Adrenal gland (tissue), 12 donors: ENCODE results near the gene NUP93. TPM values are rescaled to one million over a fixed set of nuclear protein-coding genes. Genes with fewer than 3 reads are reported as not detected.

Experiments
- DNase-seq, 7 donors: peaks; one replicate each; pipeline ENCODE4 v3.0.0-alpha.2; 2019 to 2020
- H3K27ac ChIP-seq, 5 donors: fragments of 200-600 bp; sonication (generic) in 4 of 5; 1 replicate in 3 of 5; 2 replicates in 2 of 5; pipeline versions ENCODE4 v1.5.1 to v1.8.0; 2016 to 2020; ENCODE audit warnings: mild to moderate bottlenecking in 1 of 5
- H3K27me3 ChIP-seq: fragments of 200-600 bp; 2 replicates; pipeline ENCODE4 v1.8.0; 2021
- H3K36me3 ChIP-seq, 2 donors: fragments of 200-600 bp; replicated peaks in 1 of 2; 1 replicate in 1 of 2; 2 replicates in 1 of 2; pipeline versions ENCODE4 v1.5.1 to v1.8.0; 2018 to 2022
- H3K4me1 ChIP-seq, 2 donors: fragments of 200-600 bp; replicated peaks in 1 of 2; 1 replicate in 1 of 2; 2 replicates in 1 of 2; pipeline versions ENCODE4 v1.5.1 to v1.8.0; 2018 to 2021
- H3K4me3 ChIP-seq, 4 donors: fragments of 200-600 bp; sonication (generic) in 3 of 4; one replicate each; pipeline ENCODE4 v1.5.1; 2016 to 2018
- H3K9me3 ChIP-seq, 3 donors: fragments of 200-600 bp; sonication (generic) in 1 of 3; replicated peaks in 1 of 3; 1 replicate in 2 of 3; 2 replicates in 1 of 3; pipeline versions ENCODE4 v1.5.1 to v1.8.0; 2016 to 2021
- CTCF ChIP-seq, 6 experiments: fragments of 450-650 bp in 4 of 6; fragments of 200-600 bp in 2 of 6; sonication (generic) in 1 of 6; IDR thresholded peaks; 1 replicate in 5 of 6; 2 replicates in 1 of 6; pipeline versions ENCODE4 v1.5.1 to v1.8.0; 2016 to 2021; ENCODE audit warnings: antibody characterized with exemption in 6 of 6, mild to moderate bottlenecking in 2 of 6, moderate library complexity in 1 of 6
- POLR2A ChIP-seq, 2 donors: fragments of 450-650 bp; IDR thresholded peaks; one replicate each; pipeline ENCODE4 v1.6.1; 2017; ENCODE audit warnings: antibody characterized with exemption in 2 of 2, mild to moderate bottlenecking in 2 of 2, moderate library complexity in 1 of 2
- WGBS, 4 donors: extraction: QIAGEN DNeasy Blood & Tissue Kit in 2 of 4; methylation state at CpG; one replicate each; pipeline versions ENCODE4 v1.1.5 to v1.1.7; 2013 to 2017; 5-methylcytosine and 5-hydroxymethylcytosine counted together
- intact Hi-C, 2 donors: fragments of 100-400 bp; cut with DNase I; formaldehyde crosslinking; loops; one replicate each; pipeline versions ENCODE4 v1.14.1 to v1.15.0; 2022 to 2023
- polyA plus RNA-seq, 3 donors: library from polyadenylated mRNA; stranded (reverse); fragments of 200-250 nt in 2 of 3; fragments of 350-450 nt in 1 of 3; fragmentation: Illumina TruSeq in 1 of 3; extraction: RNeasy Lipid Tissue Mini Kit (QIAGEN cat#74804) in 1 of 3; gene quantifications; one replicate each; pipeline ENCODE4 v1.2.3, GENCODE V29; 2013 to 2014
- total RNA-seq, 9 donors: library from RNA; depleted of rRNA in 4 of 9; stranded (reverse); fragments of >200 nt in 4 of 9; fragments of 120-200 nt in 1 of 9; fragmentation: NEBNext Ultra II Directional in 1 of 9; extraction: Animal tissue kit (Norgen Biotek cat#: 25700) in 1 of 9; gene quantifications; one replicate each; pipeline versions ENCODE4 v1.1.0 to v1.2.4, GENCODE V29; 2013 to 2023
- donor health status: healthy with polysubstance abuse.
- donor health status: Bipolar disorder and iron deficiency.
- donor health status: DM: yes; HTN: yes; CAD: no.
- donor health status: DM: no; HTN: no; CAD: no.
- donor health status: DM: no; HTN: no; CAD: no.
- donor health status: DM: yes; HTN: yes; CAD: no.

NUP93 gene
- total and polyA plus RNA-seq, 12 donors = 29.3 to 71.1 (median 45.8) TPM

GRCh38 chr16:56877486-56878182 is 147.7 kb downstream of the NUP93 start:
- 89 to 98% (median 94%) methylated on average over 7 to 13 of the region's 13 CpGs for WGBS, 4 donors
- no peak for DNase-seq
- H3K36me3 ChIP-seq = no peaks in the 10 kb centered on the region
- intact Hi-C loops = no loop called here
- H3K9me3 ChIP-seq = no peaks in the 10 kb centered on the region
- no peak overlapping the region for H3K4me3 ChIP-seq
- H3K27ac ChIP-seq = no peak overlapping the region
- H3K4me1 ChIP-seq = no peaks in the 10 kb centered on the region
- no peak for TF ChIP-seq CTCF (IDR thresholded peaks at IDR 0.05)
- no peak for TF ChIP-seq POLR2A (IDR thresholded peaks at IDR 0.05)
- H3K27me3 ChIP-seq = no peaks in the 10 kb centered on the region

GRCh38 chr16:56878282-56878854 is 148.4 kb downstream of the NUP93 start:
- no peak for DNase-seq
- intact Hi-C loops = no loop called here
- 88 to 95% (median 91%) methylated on average over 7 to 8 of the region's 8 CpGs for WGBS, 4 donors

GRCh38 chr16:56879276-56879675 is 149.3 kb downstream of the NUP93 start:
- TF ChIP-seq POLR2A (IDR thresholded peaks at IDR 0.05) (no peak), CTCF (IDR thresholded peaks at IDR 0.05) (no peak)
- 79 to 96% (median 87%) methylated on average over 6 to 9 of the region's 9 CpGs for WGBS, 4 donors
- intact Hi-C loops = no loop called here

More at GRCh38 chr16:56878282-56878854, 148.4 kb downstream of the NUP93 start:
- Histone ChIP-seq H3K27ac (no peak overlapping the region), H3K4me1 (no peaks in the 10 kb centered on the region), H3K9me3 (no peaks in the 10 kb centered on the region), H3K4me3 (no peak overlapping the region), H3K36me3 (no peaks in the 10 kb centered on the region), H3K27me3 (no peaks in the 10 kb centered on the region)
- no peak for TF ChIP-seq POLR2A (IDR thresholded peaks at IDR 0.05)
- no peak for TF ChIP-seq CTCF (IDR thresholded peaks at IDR 0.05)

GRCh38 chr16:56880176-56880575 is 150.2 kb downstream of the NUP93 start:
- H3K9me3 ChIP-seq = no peaks in the 10 kb centered on the region
- no peak for TF ChIP-seq POLR2A (IDR thresholded peaks at IDR 0.05)
- TF ChIP-seq CTCF (IDR thresholded peaks at IDR 0.05) = no peak
- H3K27ac ChIP-seq = no peak overlapping the region
- no peak overlapping the region for H3K4me3 ChIP-seq
- no peaks in the 10 kb centered on the region for H3K36me3 ChIP-seq
- intact Hi-C loops = no loop called here
- H3K4me1 ChIP-seq = no peaks in the 10 kb centered on the region
- H3K27me3 ChIP-seq = no peaks in the 10 kb centered on the region
- no peak for DNase-seq
- WGBS, 4 donors = 76 to 100% (median 92%) methylated on average over 2 to 12 of the region's 12 CpGs

More at GRCh38 chr16:56879276-56879675, 149.3 kb downstream of the NUP93 start:
- H3K27me3 ChIP-seq = no peaks in the 10 kb centered on the region
- no peaks in the 10 kb centered on the region for H3K9me3 ChIP-seq
- no peaks in the 10 kb centered on the region for H3K36me3 ChIP-seq
- H3K27ac ChIP-seq = no peak overlapping the region
- H3K4me3 ChIP-seq = no peak overlapping the region
- H3K4me1 ChIP-seq = no peaks in the 10 kb centered on the region
- DNase-seq = no peak
